Measurements from ENCODE around the gene LMX1B. TPM values are rescaled to one million over a fixed set of nuclear protein-coding genes. Genes with fewer than 3 reads are reported as not detected.

LMX1B gene
- polyA plus RNA-seq, 1 of the 3 experiments (the other 2 are of a cell fraction): not detected

- ChIA-PET POLR2A (interaction anchor here (0.7 kb wide), 1 partner anchor 75 kb away, joined by 6 read pairs; no protein-coding TSS in a partner anchor), CTCF (interaction anchor here (0.9 to 1.2 kb wide), 4 partner anchors 13 to 105 kb away, joined by 3 to 5 read pairs (median 3); no protein-coding TSS in a partner anchor)
- Histone ChIP-seq H3F3A (replicated peaks; ENCODE audit: insufficient read depth) (no peaks in the 10 kb centered on the region), H3K9ac (no peak overlapping the region), H4K20me1 (ENCODE audit: insufficient read depth) (no peaks in the 10 kb centered on the region), H3K27ac (ENCODE audit: low read depth in 2 of 2, low read length in 1 of 2) (no peak overlapping the region), H3K79me2 (ENCODE audit: insufficient read depth) (no peaks in the 10 kb centered on the region), H3K4me1 (ENCODE audit: control insufficient read depth in 1 of 2, insufficient read depth in 2 of 2, low read depth in 1 of 2, low read length in 1 of 2) (peaks cover 0 to 15% of the 10 kb centered on the region in 2 experiments; a peak in 2 of 4 replicates), H2AFZ (ENCODE audit: low read depth) (no peak overlapping the region), H3K9me2 (no peaks in the 10 kb centered on the region), H3K4me2 (no peak overlapping the region), H3K36me3 (replicated peaks in 1 of 2; ENCODE audit: control insufficient read depth in 1 of 2, insufficient read depth in 2 of 2, low read length in 1 of 2) (no peaks in the 10 kb centered on the region), H3K27me3 (ENCODE audit: insufficient read depth) (peaks cover 100% of the 10 kb centered on the region), H3K9me3 (no peaks in the 10 kb centered on the region), H3K4me3 (ENCODE audit: low read depth in 2 of 2, low read length in 1 of 2) (no peak overlapping the region)
- no peak for DNase-seq
- TF ChIP-seq EZH2phosphoT487 (IDR thresholded peaks at IDR 0.05; ENCODE audit: borderline replicate concordance, low read depth) (0 out of 2 replicates have a peak, but pooled peaks have one; percentile 14), FOXJ3 (CRISPR knock-in tag; IDR thresholded peaks at IDR 0.05) (no peak)
- 14% methylated on average over 18 of the region's 18 CpGs for WGBS (ENCODE audit: low lambda C conversion rate)
Measured at GRCh38 chr9:126624479-126624826, 10.7 kb downstream of the LMX1B start.

GRCh38 chr9:126624912-126625311, 11.2 kb downstream of the LMX1B start:
- ChIA-PET CTCF (interaction anchor here (0.9 to 1.1 kb wide), 2 partner anchors 47 to 105 kb away, joined by 3 read pairs; no protein-coding TSS in a partner anchor), POLR2A (no interaction called here)
- TF ChIP-seq USF1 (IDR thresholded peaks at IDR 0.05; ENCODE audit: borderline replicate concordance, low read depth) (no peak), RFX5 (IDR thresholded peaks at IDR 0.05; ENCODE audit: low read length) (no peak), CHD2 (IDR thresholded peaks at IDR 0.05; ENCODE audit: low read length, partially characterized antibody) (no peak), POLR2AphosphoS5 (IDR thresholded peaks at IDR 0.05; ENCODE audit: low read depth, low read length) (no peak)
- Histone ChIP-seq H3K27me3 (ENCODE audit: insufficient read depth) (peaks cover 100% of the 10 kb centered on the region), H3K27ac (ENCODE audit: low read depth in 2 of 2, low read length in 1 of 2) (no peak overlapping the region), H3K9me3 (no peaks in the 10 kb centered on the region), H3F3A (replicated peaks; ENCODE audit: insufficient read depth) (no peaks in the 10 kb centered on the region), H2AFZ (ENCODE audit: low read depth) (no peak overlapping the region), H3K9ac (no peak overlapping the region), H3K4me2 (no peak overlapping the region), H3K9me2 (no peaks in the 10 kb centered on the region), H3K36me3 (replicated peaks in 1 of 2; ENCODE audit: control insufficient read depth in 1 of 2, insufficient read depth in 2 of 2, low read length in 1 of 2) (no peaks in the 10 kb centered on the region), H3K4me3 (ENCODE audit: low read depth in 2 of 2, low read length in 1 of 2) (no peak overlapping the region), H3K79me2 (ENCODE audit: insufficient read depth) (no peaks in the 10 kb centered on the region), H4K20me1 (ENCODE audit: insufficient read depth) (no peaks in the 10 kb centered on the region), H3K4me1 (ENCODE audit: control insufficient read depth in 1 of 2, insufficient read depth in 2 of 2, low read depth in 1 of 2, low read length in 1 of 2) (peaks cover 0 to 15% of the 10 kb centered on the region in 2 experiments; a peak in 2 of 4 replicates)
- WGBS (ENCODE audit: low lambda C conversion rate): 13% methylated on average over 23 of the region's 27 CpGs
- DNase-seq: no peak

GRCh38 chr9:126625329-126626126, 11.8 kb downstream of the LMX1B start:
- H3K4me3 ChIP-seq (ENCODE audit: low read depth in 2 of 2, low read length in 1 of 2): no peak overlapping the region; a peak in 1 of 4 replicates
- CTCF ChIA-PET: interaction anchor here (0.7 to 1.0 kb wide), 3 partner anchors 126 to 156 kb away, joined by 3 to 4 read pairs (median 3); no protein-coding TSS in a partner anchor
- H3K9me3 ChIP-seq: no peaks in the 10 kb centered on the region
- H4K20me1 ChIP-seq (ENCODE audit: insufficient read depth): no peaks in the 10 kb centered on the region
- H3K9ac ChIP-seq: no peak overlapping the region
- H3F3A ChIP-seq (replicated peaks; ENCODE audit: insufficient read depth): no peaks in the 10 kb centered on the region
- no peak overlapping the region for H2AFZ ChIP-seq (ENCODE audit: low read depth)
- H3K9me2 ChIP-seq: no peaks in the 10 kb centered on the region
- 8% methylated on average over 19 of the region's 64 CpGs for WGBS (ENCODE audit: low lambda C conversion rate)
- peaks cover 100% of the 10 kb centered on the region for H3K27me3 ChIP-seq (ENCODE audit: insufficient read depth)
- POLR2A ChIA-PET: no interaction called here
- H3K79me2 ChIP-seq (ENCODE audit: insufficient read depth): no peaks in the 10 kb centered on the region
- no peaks in the 10 kb centered on the region for H3K36me3 ChIP-seq (replicated peaks in 1 of 2; ENCODE audit: control insufficient read depth in 1 of 2, insufficient read depth in 2 of 2, low read length in 1 of 2)
- DNase-seq: no peak
- 0 out of 2 replicates have a peak overlapping the region, but pooled peaks have one; percentile 4 for H3K4me2 ChIP-seq
- H3K27ac ChIP-seq (ENCODE audit: low read depth in 2 of 2, low read length in 1 of 2): no peak overlapping the region
- peaks cover 0 to 15% of the 10 kb centered on the region in 2 experiments; a peak in 2 of 4 replicates for H3K4me1 ChIP-seq (ENCODE audit: control insufficient read depth in 1 of 2, insufficient read depth in 2 of 2, low read depth in 1 of 2, low read length in 1 of 2)
- no peak for TF ChIP-seq JUND (IDR thresholded peaks at IDR 0.05)
- TF ChIP-seq USF2 (IDR thresholded peaks at IDR 0.05; ENCODE audit: borderline replicate concordance, low read depth, low read length): no peak
- TF ChIP-seq FOSL2 (IDR thresholded peaks at IDR 0.05; ENCODE audit: borderline replicate concordance, low read depth): no peak
- no peak for TF ChIP-seq REST (IDR thresholded peaks at IDR 0.05; ENCODE audit: low read depth, low read length)
- no peak for TF ChIP-seq MXI1 (IDR thresholded peaks at IDR 0.05; ENCODE audit: low read depth, low read length)
- no peak for TF ChIP-seq RFX5 (IDR thresholded peaks at IDR 0.05; ENCODE audit: low read length)
- no peak for TF ChIP-seq MEF2A (IDR thresholded peaks at IDR 0.05; ENCODE audit: borderline replicate concordance, low read depth)
- no peak for TF ChIP-seq EP300 (IDR thresholded peaks at IDR 0.05; ENCODE audit: borderline replicate concordance in 1 of 2, low read depth in 1 of 2, low read length in 1 of 2)
- TF ChIP-seq POLR2AphosphoS5 (IDR thresholded peaks at IDR 0.05; ENCODE audit: low read depth, low read length): no peak
- no peak for TF ChIP-seq NRF1 (IDR thresholded peaks at IDR 0.05; ENCODE audit: low read depth, low read length)

Data from SK-N-SH (cell line).